ENCODE data around the gene TIMMDC1. TPM values are rescaled to one million over a fixed set of nuclear protein-coding genes. Genes with fewer than 3 reads are reported as not detected.
"Not testable (repeated sequence)": the region's sequence is repeated elsewhere in the genome, so short reads cannot be mapped to it uniquely, and the experiment has no call there.

Gene TIMMDC1
- total RNA-seq, 1 experiment from 2014 or later = 244 TPM

DNA sequence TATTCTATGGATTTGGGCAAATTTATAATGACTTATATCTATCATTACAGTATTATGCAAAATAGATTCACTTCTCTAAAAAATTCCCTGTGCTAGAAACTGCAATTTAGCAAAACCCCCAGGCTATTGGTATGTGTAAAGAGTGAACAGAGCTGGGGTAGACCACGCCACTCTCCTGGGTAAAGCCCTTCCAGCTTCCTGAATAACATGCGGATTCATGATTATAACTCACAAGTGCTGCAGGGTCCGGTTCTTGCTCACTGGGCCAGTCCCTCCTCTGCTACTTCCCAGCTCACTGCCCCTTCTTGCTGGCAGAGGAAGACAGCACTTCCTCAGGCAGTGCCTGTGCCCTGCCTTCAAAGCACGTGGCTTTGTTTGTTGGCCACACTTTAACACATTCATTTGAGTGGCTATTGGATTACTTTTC lies 57.0 kb downstream of the TIMMDC1 start:
- no peak for DNase-seq (ENCODE audit: low read depth)

DNA sequence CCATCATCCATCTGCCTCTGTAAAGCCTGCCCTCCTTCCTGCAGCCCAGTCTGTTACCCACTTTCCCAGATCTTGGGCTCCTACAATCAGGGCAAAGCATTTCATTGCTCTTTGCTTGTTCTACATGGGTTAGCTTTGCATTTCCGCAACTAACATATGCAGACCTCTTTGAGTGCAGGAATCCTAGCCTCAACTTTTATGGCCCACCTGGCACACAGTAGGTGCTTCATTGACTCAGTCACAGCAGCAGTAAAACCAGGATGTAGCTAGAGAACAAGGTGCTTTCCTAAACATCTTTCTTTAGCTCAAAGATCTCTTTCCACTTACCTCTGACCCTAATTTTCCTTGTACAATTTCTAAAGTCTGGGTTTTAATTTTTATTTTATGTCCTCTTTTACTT lies 57.6 kb downstream of the TIMMDC1 start:
- DNase-seq (ENCODE audit: low read depth) = no peak

DNA sequence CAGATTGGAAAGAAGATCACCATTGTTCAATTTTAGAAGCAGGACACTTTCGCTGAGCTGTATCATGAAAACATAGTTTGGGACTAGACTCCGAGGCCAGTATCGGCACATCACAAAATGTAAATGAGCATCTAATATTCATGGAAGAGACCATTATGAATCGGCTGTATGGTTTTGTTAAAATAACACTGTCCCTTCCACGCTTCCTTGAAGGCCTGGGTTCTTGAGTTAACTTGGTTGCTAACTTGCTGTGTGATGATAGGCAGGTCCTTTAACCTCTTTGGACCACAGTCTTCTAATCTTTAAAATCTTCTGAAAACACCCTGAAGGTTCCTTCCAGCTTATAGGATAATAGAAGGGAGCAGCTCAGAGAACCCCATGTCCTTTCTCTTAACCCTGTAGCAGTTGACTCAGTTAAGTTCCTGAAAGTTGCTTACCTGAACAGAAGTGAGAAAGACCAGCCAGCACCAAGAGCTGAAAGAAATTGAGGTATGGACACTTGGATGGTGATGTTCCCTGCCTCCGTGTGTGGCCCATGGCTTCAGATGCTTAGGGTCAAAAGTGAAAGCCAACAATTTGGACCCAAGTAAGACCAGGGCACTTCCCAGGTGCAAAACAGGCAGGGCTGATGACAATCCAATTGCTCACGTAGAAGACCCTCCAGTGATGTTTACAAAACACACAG lies 59.0 kb downstream of the TIMMDC1 start:
- no peak for DNase-seq (ENCODE audit: low read depth)

DNA sequence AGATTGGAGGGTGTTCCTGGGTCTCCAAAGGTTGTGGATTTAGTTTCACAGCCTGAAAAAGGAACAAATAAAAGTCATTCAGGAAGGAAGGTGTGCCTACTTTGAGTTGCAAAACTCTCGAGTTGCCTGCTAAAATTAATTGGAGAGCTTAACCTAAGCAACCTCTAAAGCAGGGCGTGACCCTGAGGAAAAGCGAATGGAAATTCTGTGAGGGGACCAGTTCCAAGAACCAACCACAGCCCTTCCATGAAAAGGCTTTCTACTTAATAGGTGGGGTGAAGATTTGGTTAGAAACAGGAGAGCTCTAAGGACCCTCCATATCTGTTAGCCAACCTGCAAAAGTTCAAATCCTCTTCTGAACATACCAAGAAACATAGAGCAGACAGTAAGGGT lies 59.5 kb downstream of the TIMMDC1 start:
- no peak for DNase-seq (ENCODE audit: low read depth)

DNA sequence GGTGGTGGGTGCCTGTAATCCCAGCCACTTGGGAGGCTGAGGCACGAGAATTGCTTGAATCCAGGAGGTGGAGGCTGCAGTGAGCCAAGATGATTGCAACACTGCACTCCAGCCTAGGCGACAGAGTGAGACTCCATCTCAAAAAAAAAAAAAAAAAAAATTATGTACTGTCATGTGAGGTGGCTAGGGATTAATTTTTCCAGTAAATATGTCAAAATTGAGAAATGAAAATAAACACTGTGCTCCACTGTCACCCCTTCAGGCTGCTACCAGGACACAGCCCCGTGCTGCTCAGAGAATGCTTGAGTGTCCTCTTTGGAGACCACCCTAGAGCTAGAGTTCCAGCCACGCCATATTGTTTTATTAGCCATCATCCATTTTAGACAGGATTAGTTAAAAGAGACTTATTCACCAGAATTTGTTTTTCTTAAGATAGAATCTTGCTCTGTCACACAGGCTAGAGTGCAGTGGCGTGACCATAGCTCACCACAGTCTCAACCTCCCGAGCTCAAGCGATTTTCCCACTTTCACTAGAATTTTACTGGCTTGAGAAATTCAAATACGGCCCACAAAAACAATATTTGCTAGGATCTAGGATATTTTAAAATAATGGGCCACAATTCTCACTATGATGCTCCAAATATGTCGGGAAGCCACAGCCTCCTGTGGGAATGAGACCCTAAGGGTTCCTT lies 60.4 kb downstream of the TIMMDC1 start:
- DNase-seq (ENCODE audit: low read depth) = no peak

DNA sequence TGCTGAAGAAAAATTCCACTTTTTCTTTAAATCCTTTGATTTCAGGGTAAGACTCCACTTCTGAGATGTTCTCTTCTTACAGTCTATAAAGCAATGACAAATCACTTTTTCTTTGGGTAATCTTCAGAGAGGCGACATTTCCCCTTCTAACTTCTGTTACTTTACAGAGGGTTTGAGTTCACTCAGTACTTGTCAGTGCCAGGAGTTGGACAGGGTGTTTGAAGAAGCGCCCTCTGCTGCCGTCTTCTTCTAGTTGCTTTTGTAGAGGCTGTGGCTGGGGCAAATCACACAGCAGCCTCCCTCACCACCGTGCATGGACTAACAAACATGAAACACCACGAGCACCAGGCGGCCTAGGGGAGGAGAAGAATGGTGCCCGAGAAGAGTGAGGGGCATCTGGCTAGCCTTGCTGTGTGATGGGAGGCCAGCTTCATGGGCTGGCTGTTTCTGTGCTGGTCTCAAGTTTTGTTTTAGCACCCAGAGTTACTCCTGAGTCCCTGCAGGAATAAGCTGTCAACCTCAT lies 61.2 kb downstream of the TIMMDC1 start, which contains the start of gene CD80:
CD80 (minus strand) TSS at position 174 of the 523 bp plus-strand sequence. CDS start 1,886 bp downstream, outside the sequence.
- DNase-seq (ENCODE audit: low read depth) = peak; percentile 67

DNA sequence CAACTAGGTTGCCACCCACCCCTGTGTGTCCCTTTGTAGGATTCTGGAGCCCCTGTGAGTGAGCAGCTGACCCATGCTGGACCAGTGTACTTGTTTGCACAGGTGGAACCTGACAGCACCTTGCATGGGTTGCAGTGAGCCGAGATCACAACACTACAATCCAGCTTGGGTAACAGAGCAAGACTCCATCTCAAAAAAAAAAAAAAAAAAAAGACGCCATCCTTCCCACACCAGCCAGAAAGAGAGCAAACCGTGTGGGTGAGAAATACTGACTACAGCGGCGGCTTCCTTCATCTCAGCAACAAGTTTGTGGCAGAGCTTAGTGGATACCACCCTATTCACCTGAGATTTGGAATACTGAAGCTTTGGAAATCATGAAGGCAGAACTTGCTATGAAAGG lies 61.8 kb downstream of the TIMMDC1 start:
- DNase-seq (ENCODE audit: low read depth) = no peak

DNA sequence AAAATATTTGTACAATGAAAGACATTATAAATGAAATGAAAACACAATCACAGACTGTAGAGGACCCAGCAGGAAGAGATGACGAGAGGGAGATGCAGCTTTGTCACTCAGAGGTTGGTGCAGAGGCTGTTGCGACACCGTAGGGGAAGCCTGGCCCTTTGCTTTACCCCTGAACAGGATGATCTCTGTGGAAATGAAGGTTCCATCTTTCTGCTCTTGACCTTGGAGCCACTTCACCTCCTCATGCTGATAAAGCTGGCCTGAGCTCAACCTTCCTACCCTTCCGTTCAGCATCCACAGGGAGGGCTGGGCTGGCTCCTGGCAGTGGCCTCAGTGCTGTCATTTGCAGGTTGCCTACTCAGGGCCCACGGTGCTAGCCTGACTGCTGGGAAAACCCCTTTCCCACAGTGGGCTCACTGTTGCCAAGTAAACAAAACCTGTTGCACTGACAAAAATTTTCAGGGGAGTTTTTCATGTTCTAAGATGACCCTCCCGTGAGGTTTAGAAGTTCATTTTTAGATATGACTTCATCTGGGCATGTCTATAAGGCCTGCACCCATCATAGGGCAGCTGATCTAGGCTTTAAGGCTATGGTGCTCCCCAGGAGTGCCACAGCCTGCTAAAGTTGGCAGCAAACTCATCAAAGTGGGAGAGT lies 64.1 kb downstream of the TIMMDC1 start:
- DNase-seq (ENCODE audit: low read depth) = no peak

DNA sequence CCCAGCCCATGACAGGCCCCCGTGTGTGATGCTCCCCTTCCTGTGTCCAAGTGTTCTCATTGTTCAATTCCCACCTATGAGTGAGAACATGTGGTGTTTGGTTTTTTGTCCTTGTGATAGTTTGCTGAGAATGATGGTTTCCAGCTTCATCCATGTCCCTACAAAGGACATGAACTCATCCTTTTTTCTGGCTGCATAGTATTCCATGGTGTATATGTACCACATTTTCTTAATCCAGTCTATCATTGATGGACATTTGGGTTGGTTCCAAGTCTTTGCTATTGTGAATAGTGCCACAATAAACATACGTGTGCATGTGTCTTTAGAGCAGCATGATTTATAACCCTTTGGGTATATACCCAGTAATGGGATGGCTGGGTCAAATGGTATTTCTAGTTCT lies 65.0 kb downstream of the TIMMDC1 start:
- DNase-seq (ENCODE audit: low read depth) = not testable (repeated sequence)

DNA sequence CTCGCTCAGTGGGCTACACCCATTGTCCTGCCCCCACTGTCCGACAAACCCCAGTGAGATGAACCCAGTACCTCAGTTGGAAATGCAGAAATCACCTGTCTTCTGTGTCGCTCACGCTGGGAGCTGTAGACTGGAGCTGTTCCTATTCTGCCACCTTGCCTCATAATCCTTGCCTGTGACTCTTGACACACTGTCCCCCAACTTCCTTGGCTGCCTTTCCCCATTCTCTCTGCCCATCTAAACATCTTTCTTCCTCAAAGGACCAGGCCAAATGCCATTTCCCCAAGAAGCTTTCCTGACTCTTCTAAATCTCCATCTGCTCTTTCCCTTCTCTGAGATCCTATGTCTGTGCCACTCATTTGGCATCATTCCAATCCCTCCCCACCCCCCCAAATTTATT lies 70.8 kb downstream of the TIMMDC1 start:
- DNase-seq (ENCODE audit: low read depth) = no peak

DNA sequence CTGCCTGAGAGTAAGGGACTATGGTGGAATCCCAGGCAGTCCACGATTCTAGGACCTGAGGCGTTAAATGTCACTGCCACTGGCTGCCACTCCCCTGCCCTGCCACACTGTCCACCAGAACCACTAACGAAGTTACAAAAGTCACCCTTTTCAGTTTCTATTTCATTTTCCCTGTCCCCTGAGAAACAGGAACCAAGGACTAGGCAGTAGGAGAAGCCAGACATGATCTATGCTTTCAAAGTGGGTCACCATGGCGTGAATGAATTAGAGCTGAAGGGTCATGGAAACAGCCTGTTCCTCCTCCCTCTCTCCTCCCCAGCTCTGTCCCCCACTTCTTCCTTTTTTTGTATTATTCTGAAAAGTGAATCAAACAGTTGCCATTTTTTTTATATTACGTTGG lies 71.9 kb downstream of the TIMMDC1 start:
- DNase-seq (ENCODE audit: low read depth) = no peak

DNA sequence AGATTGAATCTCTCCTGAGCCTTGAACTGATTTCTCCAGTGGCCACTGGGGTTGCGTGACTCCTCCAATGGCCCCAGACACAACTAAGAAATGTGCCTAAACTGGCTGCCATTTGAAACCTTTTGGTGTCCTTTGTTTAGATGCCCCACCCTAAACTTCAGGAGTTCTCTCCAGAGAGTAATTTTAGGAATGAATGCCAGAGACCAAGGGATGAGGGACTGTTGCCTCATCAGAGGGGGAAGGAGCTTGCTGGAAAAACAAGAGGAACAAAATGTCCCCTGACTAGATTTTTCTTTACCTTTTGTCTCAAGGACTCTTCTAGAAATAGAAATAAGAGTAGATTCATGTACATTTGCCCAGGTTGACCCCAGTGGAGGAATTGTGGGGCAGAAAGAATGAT lies 72.9 kb downstream of the TIMMDC1 start:
- no peak for DNase-seq (ENCODE audit: low read depth)

DNA sequence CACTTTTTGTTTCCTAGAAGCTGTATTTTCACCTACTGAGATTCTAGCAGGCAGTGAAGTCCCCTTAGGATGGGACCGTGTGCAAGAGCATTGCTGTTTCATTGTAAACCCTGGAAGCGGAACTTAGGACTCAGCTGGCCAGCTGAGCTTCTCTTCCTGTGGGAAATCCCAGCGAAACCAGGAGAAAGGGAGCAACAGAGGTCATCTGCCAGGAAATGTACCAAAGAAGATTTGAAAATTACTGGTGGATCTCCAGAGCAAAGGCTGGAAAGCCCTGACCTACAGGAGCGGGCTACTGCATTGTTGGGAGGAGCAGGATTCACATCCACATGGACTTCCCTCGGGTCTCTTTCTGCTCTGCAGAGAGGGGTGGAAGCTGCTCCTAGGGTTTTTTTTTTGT lies 73.3 kb downstream of the TIMMDC1 start:
- DNase-seq (ENCODE audit: low read depth) = no peak

Other genes starting within 250 kb of the TIMMDC1 start
- gene ARHGAP31, start 204.2 kb upstream of the TIMMDC1 start, total RNA-seq (2014; rRNA removed; shearing (Covaris generic)) = 12.9 and 14.4 TPM in 2 replicates
- gene TMEM39A, start 34.9 kb upstream of the TIMMDC1 start, total RNA-seq (2014; rRNA removed; shearing (Covaris generic)) = 40.8 and 41.5 TPM in 2 replicates
- gene POGLUT1, start 29.6 kb upstream of the TIMMDC1 start, total RNA-seq (2014; rRNA removed; shearing (Covaris generic)) = 17.9 and 19.7 TPM in 2 replicates
- not detected in 2 replicates for gene CD80, start 61.1 kb downstream of the TIMMDC1 start, total RNA-seq (2014; rRNA removed; shearing (Covaris generic))
- gene ADPRH, start 80.9 kb downstream of the TIMMDC1 start, total RNA-seq (2014; rRNA removed; shearing (Covaris generic)) = not detected in 2 replicates
- gene PLA1A, start 99.3 kb downstream of the TIMMDC1 start, total RNA-seq (2014; rRNA removed; shearing (Covaris generic)) = not detected in 2 replicates
- gene POPDC2, start 162.0 kb downstream of the TIMMDC1 start, total RNA-seq (2014; rRNA removed; shearing (Covaris generic)) = 0.37 and 0.39 TPM in 2 replicates
- 109 and 121 TPM in 2 replicates for gene COX17, start 178.9 kb downstream of the TIMMDC1 start, total RNA-seq (2014; rRNA removed; shearing (Covaris generic))
- gene CFAP91, start 204.5 kb downstream of the TIMMDC1 start, total RNA-seq (2014; rRNA removed; shearing (Covaris generic)) = 0.13 TPM in 1 of 2 replicates, not detected in the other

Data from HT1080 (cell line).